ENCODE data around the gene SLC35E2B. TPM values are rescaled to one million over a fixed set of nuclear protein-coding genes. Genes with fewer than 3 reads are reported as not detected.

The SLC35E2B gene
- polyA plus RNA-seq, 3 donors = 12.2 to 29.2 (median 17.7) TPM

GRCh38 chr1:1614954-1615255 lies 77.7 kb downstream of the SLC35E2B start:
- Mint-ChIP-seq H3K36me3 (peaks cover 10 to 12% of the 10 kb centered on the region in 2 donors), H3K4me1 (peaks cover 31% of the 10 kb centered on the region), H3K4me3 (peak overlapping the region; percentile 90 to 94), H3K27ac (peak overlapping the region; percentile 95 to 98 (median 98)), H3K27me3 (ENCODE audit: low read depth in 3 of 3) (peaks cover 0 to 5% (median 0%) of the 10 kb centered on the region in 3 donors), H3K9me3 (no peaks in the 10 kb centered on the region)
- TF ChIP-seq, protein P1, sequence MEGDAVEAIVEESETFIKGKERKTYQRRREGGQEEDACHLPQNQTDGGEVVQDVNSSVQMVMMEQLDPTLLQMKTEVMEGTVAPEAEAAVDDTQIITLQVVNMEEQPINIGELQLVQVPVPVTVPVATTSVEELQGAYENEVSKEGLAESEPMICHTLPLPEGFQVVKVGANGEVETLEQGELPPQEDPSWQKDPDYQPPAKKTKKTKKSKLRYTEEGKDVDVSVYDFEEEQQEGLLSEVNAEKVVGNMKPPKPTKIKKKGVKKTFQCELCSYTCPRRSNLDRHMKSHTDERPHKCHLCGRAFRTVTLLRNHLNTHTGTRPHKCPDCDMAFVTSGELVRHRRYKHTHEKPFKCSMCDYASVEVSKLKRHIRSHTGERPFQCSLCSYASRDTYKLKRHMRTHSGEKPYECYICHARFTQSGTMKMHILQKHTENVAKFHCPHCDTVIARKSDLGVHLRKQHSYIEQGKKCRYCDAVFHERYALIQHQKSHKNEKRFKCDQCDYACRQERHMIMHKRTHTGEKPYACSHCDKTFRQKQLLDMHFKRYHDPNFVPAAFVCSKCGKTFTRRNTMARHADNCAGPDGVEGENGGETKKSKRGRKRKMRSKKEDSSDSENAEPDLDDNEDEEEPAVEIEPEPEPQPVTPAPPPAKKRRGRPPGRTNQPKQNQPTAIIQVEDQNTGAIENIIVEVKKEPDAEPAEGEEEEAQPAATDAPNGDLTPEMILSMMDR (IDR thresholded peaks at IDR 0.05) = no peak
- Histone ChIP-seq H2AFZ (ENCODE audit: insufficient read depth, low read depth, low read length, poor library complexity, severe bottlenecking) (peak overlapping the region; percentile 45), H4K20me1 (ENCODE audit: insufficient read depth, low read length) (peaks cover 12% of the 10 kb centered on the region), H3K79me2 (ENCODE audit: insufficient read depth, low read length) (peaks cover 22% of the 10 kb centered on the region), H3K27ac (ENCODE audit: low read depth in 1 of 2, low read length in 2 of 2) (peak overlapping the region; percentile 98), H3K9me3 (replicated peaks in 1 of 2; ENCODE audit: control insufficient read depth in 1 of 2, insufficient read depth in 1 of 2, low read length in 2 of 2) (no peaks in the 10 kb centered on the region), H3K4me3 (replicated peaks in 1 of 3; ENCODE audit: low read depth in 2 of 3, low read length in 3 of 3) (peak overlapping the region; percentile 87 to 92 (median 89)), H3K4me1 (ENCODE audit: control insufficient read depth in 1 of 2, insufficient read depth in 2 of 2, low read length in 2 of 2) (peaks cover 26 to 33% of the 10 kb centered on the region in 2 donors), H3K27me3 (ENCODE audit: control insufficient read depth in 2 of 2, insufficient read depth in 2 of 2, low read length in 2 of 2) (no peaks in the 10 kb centered on the region), H3K9ac (ENCODE audit: insufficient read depth, low read length, poor library complexity, severe bottlenecking) (peak overlapping the region; percentile 100), H3K4me2 (replicated peaks; ENCODE audit: extremely low read depth, low read length, poor library complexity, severe bottlenecking) (peak overlapping the region; percentile 91), H3K36me3 (replicated peaks in 1 of 2; ENCODE audit: control insufficient read depth in 1 of 2, insufficient read depth in 2 of 2, low read length in 2 of 2) (peaks cover 0 to 5% of the 10 kb centered on the region in 2 donors)
- 1% methylated on average over 22 of the region's 23 CpGs for WGBS (ENCODE audit: insufficient coverage)
- intact Hi-C loops (cut with micrococcal nuclease) = loop anchor here (2.0 kb wide), 1 partner anchor 40 kb away; the partner anchor contains the start of gene SSU72 (in 2 of the 2)
- no peak for DNase-seq

DNA sequence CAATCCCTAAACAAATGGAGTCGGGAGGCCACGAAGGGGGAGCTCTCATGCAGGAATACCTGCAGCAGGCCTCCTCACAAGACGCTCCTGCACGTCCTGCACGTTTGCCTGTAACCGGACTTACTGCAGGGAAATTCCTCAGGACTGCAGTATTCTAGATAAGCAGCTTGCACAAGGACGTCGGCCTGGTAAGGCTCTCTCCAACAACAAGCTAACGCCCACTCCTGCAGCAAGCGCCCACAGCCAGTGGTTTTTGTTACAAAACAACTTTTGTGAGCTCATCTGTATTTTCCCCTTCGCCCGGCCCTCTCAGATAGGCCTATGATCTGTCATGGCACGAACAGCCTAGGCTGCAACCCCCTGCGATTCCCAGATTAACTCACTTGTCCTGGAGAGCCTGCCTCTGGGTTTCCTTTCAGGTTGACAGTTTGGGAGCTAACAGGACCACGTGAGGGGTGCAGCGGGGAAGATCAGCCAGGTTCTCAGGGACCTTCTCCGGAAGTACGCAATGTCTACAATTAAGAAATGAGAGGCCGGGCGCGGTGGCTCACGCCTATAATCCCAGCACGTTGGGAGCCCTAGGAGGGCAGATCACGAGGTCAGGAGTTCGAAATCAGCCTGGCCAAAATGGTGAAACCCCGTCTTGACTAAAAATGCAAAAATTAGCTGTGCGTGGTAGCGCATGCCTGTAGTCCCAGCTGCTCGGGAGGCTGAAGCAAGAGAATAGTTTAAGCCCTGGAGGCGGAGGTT lies 78.2 kb downstream of the SLC35E2B start:
- 12% methylated on average over 29 of the region's 30 CpGs for WGBS (ENCODE audit: insufficient coverage)
- Histone ChIP-seq H3K27ac (ENCODE audit: low read depth in 1 of 2, low read length in 2 of 2) (peak overlapping the region; percentile 98), H3K4me2 (replicated peaks; ENCODE audit: extremely low read depth, low read length, poor library complexity, severe bottlenecking) (peak overlapping the region; percentile 91), H3K4me3 (replicated peaks in 1 of 3; ENCODE audit: low read depth in 2 of 3, low read length in 3 of 3) (peak overlapping the region; percentile 87 to 92 (median 89)), H2AFZ (ENCODE audit: insufficient read depth, low read depth, low read length, poor library complexity, severe bottlenecking) (peak overlapping the region; percentile 45), H4K20me1 (ENCODE audit: insufficient read depth, low read length) (peaks cover 12% of the 10 kb centered on the region), H3K4me1 (ENCODE audit: control insufficient read depth in 1 of 2, insufficient read depth in 2 of 2, low read length in 2 of 2) (peaks cover 26 to 33% of the 10 kb centered on the region in 2 donors), H3K9me3 (replicated peaks in 1 of 2; ENCODE audit: control insufficient read depth in 1 of 2, insufficient read depth in 1 of 2, low read length in 2 of 2) (no peaks in the 10 kb centered on the region), H3K36me3 (replicated peaks in 1 of 2; ENCODE audit: control insufficient read depth in 1 of 2, insufficient read depth in 2 of 2, low read length in 2 of 2) (peaks cover 0 to 5% of the 10 kb centered on the region in 2 donors), H3K79me2 (ENCODE audit: insufficient read depth, low read length) (peaks cover 22% of the 10 kb centered on the region), H3K9ac (ENCODE audit: insufficient read depth, low read length, poor library complexity, severe bottlenecking) (peak overlapping the region; percentile 100), H3K27me3 (ENCODE audit: control insufficient read depth in 2 of 2, insufficient read depth in 2 of 2, low read length in 2 of 2) (no peaks in the 10 kb centered on the region)
- peak; percentile 84 to 92 (median 86) for DNase-seq
- Mint-ChIP-seq H3K27ac (peak overlapping the region; percentile 95 to 98 (median 98)), H3K4me3 (peak overlapping the region; percentile 90 to 94), H3K27me3 (ENCODE audit: low read depth in 3 of 3) (peaks cover 0 to 5% (median 0%) of the 10 kb centered on the region in 3 donors), H3K36me3 (peaks cover 10 to 14% of the 10 kb centered on the region in 2 donors), H3K4me1 (peaks cover 31% of the 10 kb centered on the region), H3K9me3 (no peaks in the 10 kb centered on the region)
- intact Hi-C loops (cut with micrococcal nuclease) = loop anchor here (2.0 kb wide), 1 partner anchor 40 kb away; the partner anchor contains the start of gene SSU72 (in 2 of the 2)
- TF ChIP-seq, protein P1 (IDR thresholded peaks at IDR 0.05) = no peak

Data from CD14-positive monocyte (primary cell).